ENCODE results near the gene MARVELD2.

DNA sequence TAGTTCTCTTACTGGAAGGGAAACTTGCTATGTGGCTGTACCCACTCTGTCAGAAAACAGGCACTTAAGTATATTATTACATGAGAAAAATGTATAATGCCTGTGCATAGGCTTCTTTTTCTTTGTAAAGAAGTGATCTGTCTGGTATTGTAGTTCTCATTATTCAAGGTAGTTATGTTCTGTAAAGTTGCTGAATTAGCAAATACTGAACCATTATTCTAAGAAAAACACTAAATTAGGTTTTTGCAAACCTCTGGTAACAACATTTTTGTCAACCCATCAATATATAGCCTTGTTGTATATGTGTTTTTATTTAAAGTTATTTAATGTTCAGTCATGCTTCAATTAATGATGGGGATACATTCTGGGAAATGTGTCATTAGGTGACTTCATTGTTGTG is 36.5 kb upstream of the MARVELD2 start:
- TF ChIP-seq, protein P1, sequence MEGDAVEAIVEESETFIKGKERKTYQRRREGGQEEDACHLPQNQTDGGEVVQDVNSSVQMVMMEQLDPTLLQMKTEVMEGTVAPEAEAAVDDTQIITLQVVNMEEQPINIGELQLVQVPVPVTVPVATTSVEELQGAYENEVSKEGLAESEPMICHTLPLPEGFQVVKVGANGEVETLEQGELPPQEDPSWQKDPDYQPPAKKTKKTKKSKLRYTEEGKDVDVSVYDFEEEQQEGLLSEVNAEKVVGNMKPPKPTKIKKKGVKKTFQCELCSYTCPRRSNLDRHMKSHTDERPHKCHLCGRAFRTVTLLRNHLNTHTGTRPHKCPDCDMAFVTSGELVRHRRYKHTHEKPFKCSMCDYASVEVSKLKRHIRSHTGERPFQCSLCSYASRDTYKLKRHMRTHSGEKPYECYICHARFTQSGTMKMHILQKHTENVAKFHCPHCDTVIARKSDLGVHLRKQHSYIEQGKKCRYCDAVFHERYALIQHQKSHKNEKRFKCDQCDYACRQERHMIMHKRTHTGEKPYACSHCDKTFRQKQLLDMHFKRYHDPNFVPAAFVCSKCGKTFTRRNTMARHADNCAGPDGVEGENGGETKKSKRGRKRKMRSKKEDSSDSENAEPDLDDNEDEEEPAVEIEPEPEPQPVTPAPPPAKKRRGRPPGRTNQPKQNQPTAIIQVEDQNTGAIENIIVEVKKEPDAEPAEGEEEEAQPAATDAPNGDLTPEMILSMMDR (conservative IDR thresholded peaks at IDR 0.05 in 1 of 2, IDR thresholded peaks at IDR 0.05 in 1 of 2; ENCODE audit: extremely low read depth in 1 of 2, insufficient read depth in 1 of 2, low read depth in 1 of 2, low read length in 2 of 2): no peak
- TF ChIP-seq EZH2 (IDR thresholded peaks at IDR 0.05; ENCODE audit: borderline replicate concordance, low read length): no peak

Measured in mammary epithelial cell (primary cell).